ENCODE results near the gene KLHL11. TPM values are rescaled to one million over a fixed set of nuclear protein-coding genes. Genes with fewer than 3 reads are reported as not detected.

The KLHL11 gene
- polyA plus RNA-seq, 2 donors = 0.59 to 0.74 TPM

Other genes with a start within 250 kb of the KLHL11 start
- 100 to 1,000 TPM in 1 of 2 donors, 10 to 100 TPM in 1; 92.9 to 191 TPM for gene KRT17, start 240.8 kb downstream of the KLHL11 start, polyA plus RNA-seq
- 100 to 1,000 TPM; 342 to 553 TPM for gene EIF1, start 176.5 kb downstream of the KLHL11 start, polyA plus RNA-seq
- not detected for gene GAST, start 153.1 kb downstream of the KLHL11 start, polyA plus RNA-seq
- gene HAP1, start 130.8 kb downstream of the KLHL11 start, polyA plus RNA-seq = 1 to 10 TPM in 1 of 2 donors, under 1 TPM in 1; 0.35 to 1.4 TPM
- gene JUP, start 78.7 kb downstream of the KLHL11 start, polyA plus RNA-seq = 100 to 1,000 TPM; 445 to 752 TPM
- gene P3H4, start 53.5 kb downstream of the KLHL11 start, polyA plus RNA-seq = 1 to 10 TPM; 1.7 TPM
- gene FKBP10, start 52.4 kb downstream of the KLHL11 start, polyA plus RNA-seq = 1 to 10 TPM; 5.8 to 5.9 TPM
- 10 to 100 TPM; 35.9 to 36.0 TPM for gene NT5C3B, start 29.2 kb downstream of the KLHL11 start, polyA plus RNA-seq
- gene KLHL10, start 27.6 kb downstream of the KLHL11 start, polyA plus RNA-seq = under 1 TPM; 0.22 to 0.39 TPM
- 10 to 100 TPM; 16.4 to 27.1 TPM for gene ACLY, start 53.5 kb upstream of the KLHL11 start, polyA plus RNA-seq
- under 1 TPM; 0.18 to 0.31 TPM for gene ODAD4, start 65.2 kb upstream of the KLHL11 start, polyA plus RNA-seq
- 10 to 100 TPM; 45.2 to 49.1 TPM for gene CNP, start 101.4 kb upstream of the KLHL11 start, polyA plus RNA-seq
- 10 to 100 TPM; 55.4 to 66.4 TPM for gene DNAJC7, start 152.0 kb upstream of the KLHL11 start, polyA plus RNA-seq
- gene NKIRAS2, start 154.7 kb upstream of the KLHL11 start, polyA plus RNA-seq = 10 to 100 TPM; 28.8 to 32.5 TPM
- gene C17orf113, start 185.2 kb upstream of the KLHL11 start, polyA plus RNA-seq = under 1 TPM; 0.32 to 0.39 TPM
- under 1 TPM; 0.12 to 0.24 TPM for gene ZNF385C, start 233.1 kb upstream of the KLHL11 start, polyA plus RNA-seq
- 10 to 100 TPM in 1 of 2 donors, 1 to 10 TPM in 1; 8.3 to 17.8 TPM for gene DHX58, start 247.3 kb upstream of the KLHL11 start, polyA plus RNA-seq

Measured in esophagus (tissue), 2 donors.